Left lung (tissue), 10 donors: ENCODE results near the gene CLMP. TPM values are rescaled to one million over a fixed set of nuclear protein-coding genes. Genes with fewer than 3 reads are reported as not detected.
A peak's percentile ranks its signal among the peaks of the same experiment; 100 is the strongest.
"Not testable (repeated sequence)": the region's sequence is repeated elsewhere in the genome, so short reads cannot be mapped to it uniquely, and the experiment has no call there.

Experiments
- ATAC-seq: fragments of 200-7000 bp; cut with Tn5 transposase; one replicate; pipeline ENCODE4 v1.9.1; 2020; ENCODE audit warnings: moderate library complexity
- DNase-seq, 4 donors: peaks; one replicate each; pipeline ENCODE4 v3.0.0-alpha.2; 2013 to 2020
- H3K27ac ChIP-seq, 2 donors: fragments of 200-600 bp; sonication (generic) in 1 of 2; one replicate each; pipeline versions ENCODE4 v1.5.0 to v1.8.0; 2020 to 2021
- H3K27me3 ChIP-seq, 2 donors: fragments of 200-600 bp; sonication (generic) in 1 of 2; one replicate each; pipeline versions ENCODE4 v1.5.0 to v1.8.0; 2020 to 2021
- H3K36me3 ChIP-seq, 2 donors: fragments of 200-600 bp; sonication (generic) in 1 of 2; one replicate each; pipeline versions ENCODE4 v1.5.0 to v1.8.0; 2020 to 2021
- H3K4me1 ChIP-seq, 2 donors: fragments of 200-600 bp; one replicate each; pipeline ENCODE4 v1.8.0; 2021
- H3K4me3 ChIP-seq, 2 donors: fragments of 200-600 bp; sonication (generic) in 1 of 2; one replicate each; pipeline versions ENCODE4 v1.5.0 to v1.8.0; 2020 to 2021; ENCODE audit warnings: mild to moderate bottlenecking in 1 of 2
- H3K9me3 ChIP-seq, 2 donors: fragments of 200-600 bp; sonication (generic) in 1 of 2; one replicate each; pipeline versions ENCODE4 v1.5.0 to v1.8.0; 2020 to 2021
- intact Hi-C, 2 donors: fragments of 100-400 bp; cut with DNase I; formaldehyde crosslinking; loops; one replicate each; pipeline versions ENCODE4 v1.11.2 to v1.14.2; 2022
- polyA plus RNA-seq, 6 donors: library from polyadenylated mRNA; unstranded; fragments of 120-200 nt; gene quantifications; one replicate each; pipeline ENCODE4 v1.2.1, GENCODE V29; 2013; ENCODE audit not compliant: insufficient read length in 6 of 6
- total RNA-seq, 2 donors: library from RNA; stranded (reverse); fragmentation: NEBNext Ultra II Directional; extraction: Animal tissue kit (Norgen Biotek cat#: 25700); gene quantifications; one replicate each; pipeline ENCODE4 v1.2.1, GENCODE V29; 2021
- TF ChIP-seq, protein P1 (sequence below), 2 donors: fragments of 200-600 bp; sonication (generic) in 1 of 2; IDR thresholded peaks; one replicate each; pipeline versions ENCODE4 v1.5.0 to v1.8.0; 2021; ENCODE audit warnings: antibody characterized with exemption in 2 of 2
- donor health status: DM: no; HTN: yes; CAD: no.
- donor health status: DM: no; HTN: no; CAD: no.

The CLMP gene
- total and polyA plus RNA-seq, 8 donors, result 16.5 to 22.5 (median 18.1) TPM

DNA sequence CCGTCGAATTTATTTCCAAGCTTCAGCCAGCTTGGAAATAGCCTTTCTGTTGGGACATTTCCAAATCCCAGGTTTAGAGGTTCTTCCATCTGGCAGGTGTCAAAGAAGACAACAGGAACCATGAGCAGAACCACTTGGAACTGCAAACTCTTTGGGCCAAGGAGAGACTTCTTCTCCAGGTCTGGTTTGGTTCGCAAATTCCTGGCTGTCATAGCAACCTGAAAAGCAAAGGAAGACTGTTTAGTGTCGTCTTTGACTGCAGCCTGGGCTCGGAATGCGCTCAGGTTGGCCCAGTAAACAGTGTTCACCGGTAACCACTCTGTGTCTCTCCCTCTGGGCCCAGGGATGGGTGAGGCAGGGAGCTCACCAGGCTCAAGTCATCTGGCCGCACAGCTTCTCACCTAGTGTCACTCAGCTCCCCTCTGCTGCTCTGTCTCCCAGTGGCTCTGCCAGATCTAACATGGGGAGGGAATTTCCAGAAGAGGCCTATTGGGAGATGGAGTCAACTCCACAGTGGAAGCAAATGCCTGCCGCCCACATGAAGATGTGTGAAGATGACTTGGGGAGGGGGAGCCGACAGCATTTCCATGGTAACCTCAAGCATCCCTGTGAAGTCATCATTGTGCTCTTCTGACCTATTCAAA lies 11.9 kb upstream of the CLMP start:
- Histone ChIP-seq H3K4me3 (no peak overlapping the region), H3K36me3 (no peaks in the 10 kb centered on the region), H3K27me3 (peaks cover 0 to 25% of the 10 kb centered on the region in 2 donors), H3K27ac (no peak overlapping the region), H3K9me3 (no peaks in the 10 kb centered on the region), H3K4me1 (no peaks in the 10 kb centered on the region)
- intact Hi-C loops, result no loop called here
- DNase-seq (no peak), ATAC-seq (no peak)
- TF ChIP-seq, protein P1, sequence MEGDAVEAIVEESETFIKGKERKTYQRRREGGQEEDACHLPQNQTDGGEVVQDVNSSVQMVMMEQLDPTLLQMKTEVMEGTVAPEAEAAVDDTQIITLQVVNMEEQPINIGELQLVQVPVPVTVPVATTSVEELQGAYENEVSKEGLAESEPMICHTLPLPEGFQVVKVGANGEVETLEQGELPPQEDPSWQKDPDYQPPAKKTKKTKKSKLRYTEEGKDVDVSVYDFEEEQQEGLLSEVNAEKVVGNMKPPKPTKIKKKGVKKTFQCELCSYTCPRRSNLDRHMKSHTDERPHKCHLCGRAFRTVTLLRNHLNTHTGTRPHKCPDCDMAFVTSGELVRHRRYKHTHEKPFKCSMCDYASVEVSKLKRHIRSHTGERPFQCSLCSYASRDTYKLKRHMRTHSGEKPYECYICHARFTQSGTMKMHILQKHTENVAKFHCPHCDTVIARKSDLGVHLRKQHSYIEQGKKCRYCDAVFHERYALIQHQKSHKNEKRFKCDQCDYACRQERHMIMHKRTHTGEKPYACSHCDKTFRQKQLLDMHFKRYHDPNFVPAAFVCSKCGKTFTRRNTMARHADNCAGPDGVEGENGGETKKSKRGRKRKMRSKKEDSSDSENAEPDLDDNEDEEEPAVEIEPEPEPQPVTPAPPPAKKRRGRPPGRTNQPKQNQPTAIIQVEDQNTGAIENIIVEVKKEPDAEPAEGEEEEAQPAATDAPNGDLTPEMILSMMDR (IDR thresholded peaks at IDR 0.05), result no peak

DNA sequence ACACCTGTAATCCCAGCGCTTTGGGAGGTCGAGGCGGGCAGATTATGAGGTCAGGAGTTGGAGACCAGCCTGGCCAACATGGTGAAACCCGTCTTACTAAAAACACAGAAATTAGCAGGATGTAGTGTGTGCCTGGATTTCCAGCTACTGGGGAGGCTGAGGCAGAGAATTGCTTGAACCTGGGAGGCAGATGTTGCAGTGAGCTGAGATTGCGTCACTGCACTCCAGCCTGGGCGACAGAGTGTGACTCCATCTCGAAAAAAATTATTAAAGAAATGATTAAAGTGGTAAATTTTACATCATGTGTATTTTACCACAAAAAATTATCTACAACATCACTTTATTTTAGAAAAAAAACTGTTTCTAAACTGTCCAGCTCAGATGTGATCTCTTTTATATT lies 11.0 kb upstream of the CLMP start:
- H3K27ac ChIP-seq, ATAC-seq, H3K4me3 ChIP-seq, H3K9me3 ChIP-seq, H3K36me3 ChIP-seq, DNase-seq, intact Hi-C loops, H3K4me1 ChIP-seq: not testable (repeated sequence)
- H3K27me3 ChIP-seq, result peaks cover 0 to 16% of the 10 kb centered on the region in 2 donors

DNA sequence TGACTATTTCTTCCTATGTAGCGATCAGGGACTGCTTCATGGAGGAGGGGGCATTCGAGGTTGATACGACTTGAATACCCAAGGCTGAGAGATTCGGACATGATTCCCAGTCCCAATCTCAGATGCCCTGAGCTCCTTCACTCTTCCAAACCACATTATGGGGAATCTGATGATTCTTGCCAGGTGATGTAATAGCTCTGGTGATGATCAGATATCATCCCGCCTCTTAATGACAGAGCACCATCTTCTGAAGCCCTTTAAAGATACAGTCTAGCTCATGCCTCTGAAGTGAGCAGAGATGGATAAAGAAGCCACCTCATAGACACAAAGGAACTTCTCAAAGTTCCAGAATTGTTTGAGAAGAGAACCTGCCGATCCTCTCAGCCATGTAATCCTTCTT lies 8.9 kb upstream of the CLMP start:
- ATAC-seq, result no peak

DNA sequence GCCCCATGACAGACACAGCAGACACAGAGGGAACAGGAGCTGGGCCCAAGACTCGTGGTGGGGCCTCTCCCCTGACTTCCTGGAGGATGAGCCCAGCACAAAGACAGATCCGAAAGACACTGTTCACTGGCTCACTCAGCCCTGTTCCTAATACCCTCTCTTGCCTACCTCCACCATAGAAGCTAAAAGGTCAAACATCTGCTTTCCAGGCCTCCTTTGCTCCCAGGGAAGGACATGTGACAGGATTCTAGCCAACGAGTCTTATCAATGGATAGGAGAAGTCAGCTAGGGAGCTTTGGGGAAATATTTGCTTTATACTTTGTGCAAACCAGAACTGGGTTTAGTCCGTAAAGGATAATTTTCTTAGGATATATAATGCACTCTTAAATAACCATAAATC lies 8.4 kb upstream of the CLMP start:
- Histone ChIP-seq H3K9me3 (no peaks in the 10 kb centered on the region), H3K36me3 (no peaks in the 10 kb centered on the region), H3K27me3 (peaks cover 0 to 28% of the 10 kb centered on the region in 2 donors), H3K27ac (no peak overlapping the region), H3K4me3 (no peak overlapping the region), H3K4me1 (no peaks in the 10 kb centered on the region)
- DNase-seq (no peak), ATAC-seq (no peak)
- intact Hi-C loops, result no loop called here
- TF ChIP-seq, protein P1 (IDR thresholded peaks at IDR 0.05), result no peak

More for the DNA sequence above, 8.9 kb upstream of the CLMP start:
- no peaks in the 10 kb centered on the region for H3K36me3 ChIP-seq
- intact Hi-C loops, result no loop called here
- H3K27ac ChIP-seq, result no peak overlapping the region
- H3K27me3 ChIP-seq, result peaks cover 0 to 23% of the 10 kb centered on the region in 2 donors
- TF ChIP-seq, protein P1 (IDR thresholded peaks at IDR 0.05), result no peak
- no peaks in the 10 kb centered on the region for H3K4me1 ChIP-seq
- DNase-seq, result no peak
- H3K4me3 ChIP-seq, result no peak overlapping the region
- no peaks in the 10 kb centered on the region for H3K9me3 ChIP-seq

DNA sequence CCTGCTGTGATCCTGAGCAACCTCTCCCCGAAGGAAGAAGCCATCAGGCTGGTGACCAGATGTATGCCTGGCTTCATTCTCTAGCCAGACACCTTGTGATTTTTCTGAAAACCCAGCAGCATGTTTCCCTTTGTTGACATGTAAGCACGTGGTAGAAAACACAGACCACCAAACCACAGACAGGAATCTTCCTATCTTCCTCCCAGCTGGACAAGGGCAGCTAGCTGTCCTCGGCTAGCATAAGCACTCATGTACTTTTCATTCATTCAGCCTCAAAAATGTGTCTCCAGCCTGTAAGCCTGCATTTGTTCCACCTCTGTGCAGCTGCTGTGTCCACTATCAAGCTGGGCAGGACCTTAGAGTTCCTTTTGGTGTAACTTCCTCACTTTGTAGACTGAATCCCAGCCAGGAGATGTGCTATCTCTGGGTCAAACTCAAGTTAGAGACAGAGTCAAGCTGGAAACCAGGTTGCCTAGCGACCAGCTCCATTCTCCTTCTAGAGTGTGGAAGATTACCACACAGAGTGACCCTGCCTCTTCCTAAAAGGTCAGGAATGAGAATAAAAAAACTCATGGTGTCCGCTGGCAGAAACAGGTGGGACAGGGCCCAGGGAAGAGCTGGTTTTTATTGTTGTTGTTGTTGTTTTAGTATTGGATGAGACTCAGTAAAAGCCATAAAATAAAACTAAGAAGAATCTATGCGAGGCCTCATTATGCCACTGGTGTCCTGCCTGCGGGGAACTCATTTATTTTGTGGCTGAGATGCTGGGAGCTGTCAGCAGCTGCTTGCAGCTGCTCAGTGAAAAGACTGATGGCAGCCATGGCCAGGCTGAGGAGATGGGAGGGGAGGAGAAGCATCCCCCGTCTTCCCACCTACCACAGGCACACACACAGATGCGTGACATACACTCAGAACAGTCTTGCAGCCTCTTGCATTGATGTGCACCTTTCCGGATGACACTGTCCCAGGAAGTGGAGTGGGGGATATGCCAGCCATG lies 7.4 kb upstream of the CLMP start:
- DNase-seq (peak in 2 of 4 donors; percentile 77 to 83), ATAC-seq (peak; percentile 65)
- Histone ChIP-seq H3K9me3 (no peaks in the 10 kb centered on the region), H3K4me1 (no peaks in the 10 kb centered on the region), H3K4me3 (no peak overlapping the region), H3K27ac (no peak overlapping the region), H3K27me3 (peaks cover 0 to 36% of the 10 kb centered on the region in 2 donors), H3K36me3 (no peaks in the 10 kb centered on the region)
- TF ChIP-seq, protein P1 (IDR thresholded peaks at IDR 0.05), result no peak
- intact Hi-C loops, result no loop called here
